HL-60 (cell line): ENCODE results near the gene HOXA13.

Experiments used
- CTCF ChIP-seq: IDR thresholded peaks from one replicate; pipeline ENCODE4 v1.5.1; 2011; ENCODE audit warnings: low read length, control low read depth, inconsistent platforms; ENCODE audit not compliant: insufficient read depth
- GABPA ChIP-seq: IDR thresholded peaks from 2 replicates; pipeline ENCODE4 v1.6.1; 2012; ENCODE audit warnings: low read depth
- POLR2AphosphoS5 ChIP-seq: IDR thresholded peaks from 2 replicates; pipeline ENCODE4 v1.6.1; 2012; ENCODE audit warnings: low read depth
- TF ChIP-seq, protein P1 (sequence below): IDR thresholded peaks from 2 replicates; pipeline ENCODE4 v1.6.1; 2012; ENCODE audit warnings: low read depth; ENCODE audit not compliant: insufficient replicate concordance

DNA sequence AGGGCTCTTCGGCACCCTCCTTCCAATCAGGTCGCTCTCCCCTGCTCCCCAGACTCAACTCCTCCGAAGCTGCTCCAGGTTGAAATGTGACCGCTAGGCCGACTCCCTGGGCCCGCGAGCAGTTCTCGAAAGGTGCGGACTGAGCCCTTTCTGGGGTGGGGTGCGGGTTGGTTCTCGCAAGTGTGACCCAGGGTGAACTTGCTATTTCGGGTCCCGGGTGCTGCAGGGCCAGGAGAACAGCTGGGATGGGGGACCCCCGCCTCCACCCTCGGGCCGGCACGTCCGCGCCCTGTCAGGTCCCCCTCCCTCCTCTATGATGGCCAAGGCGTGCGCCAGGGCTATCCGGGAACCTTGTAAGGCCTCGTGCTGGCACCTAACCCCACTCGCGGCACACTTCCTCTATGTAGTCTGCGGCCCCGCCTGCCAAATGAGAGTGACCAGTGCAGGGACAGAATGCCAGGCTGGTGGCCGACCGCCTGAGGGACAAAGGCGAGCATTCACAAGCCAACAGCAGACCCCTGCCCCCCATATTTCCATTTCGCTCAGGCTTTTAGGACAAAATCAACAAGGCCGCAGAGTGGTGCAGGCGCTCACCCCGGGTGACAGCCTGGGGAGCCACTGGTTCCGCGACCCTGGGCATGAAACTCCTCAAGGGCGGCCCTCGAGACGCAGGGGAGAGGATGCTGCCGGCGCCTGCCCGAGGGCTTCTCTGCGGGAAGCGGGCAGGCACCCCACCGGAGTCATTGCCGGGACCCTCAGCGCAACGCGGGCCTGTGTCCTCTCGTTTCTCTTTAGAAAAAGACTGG lies 13.7 kb upstream of the HOXA13 start:
- no peak for TF ChIP-seq CTCF
- no peak for TF ChIP-seq GABPA
- TF ChIP-seq, protein P1, sequence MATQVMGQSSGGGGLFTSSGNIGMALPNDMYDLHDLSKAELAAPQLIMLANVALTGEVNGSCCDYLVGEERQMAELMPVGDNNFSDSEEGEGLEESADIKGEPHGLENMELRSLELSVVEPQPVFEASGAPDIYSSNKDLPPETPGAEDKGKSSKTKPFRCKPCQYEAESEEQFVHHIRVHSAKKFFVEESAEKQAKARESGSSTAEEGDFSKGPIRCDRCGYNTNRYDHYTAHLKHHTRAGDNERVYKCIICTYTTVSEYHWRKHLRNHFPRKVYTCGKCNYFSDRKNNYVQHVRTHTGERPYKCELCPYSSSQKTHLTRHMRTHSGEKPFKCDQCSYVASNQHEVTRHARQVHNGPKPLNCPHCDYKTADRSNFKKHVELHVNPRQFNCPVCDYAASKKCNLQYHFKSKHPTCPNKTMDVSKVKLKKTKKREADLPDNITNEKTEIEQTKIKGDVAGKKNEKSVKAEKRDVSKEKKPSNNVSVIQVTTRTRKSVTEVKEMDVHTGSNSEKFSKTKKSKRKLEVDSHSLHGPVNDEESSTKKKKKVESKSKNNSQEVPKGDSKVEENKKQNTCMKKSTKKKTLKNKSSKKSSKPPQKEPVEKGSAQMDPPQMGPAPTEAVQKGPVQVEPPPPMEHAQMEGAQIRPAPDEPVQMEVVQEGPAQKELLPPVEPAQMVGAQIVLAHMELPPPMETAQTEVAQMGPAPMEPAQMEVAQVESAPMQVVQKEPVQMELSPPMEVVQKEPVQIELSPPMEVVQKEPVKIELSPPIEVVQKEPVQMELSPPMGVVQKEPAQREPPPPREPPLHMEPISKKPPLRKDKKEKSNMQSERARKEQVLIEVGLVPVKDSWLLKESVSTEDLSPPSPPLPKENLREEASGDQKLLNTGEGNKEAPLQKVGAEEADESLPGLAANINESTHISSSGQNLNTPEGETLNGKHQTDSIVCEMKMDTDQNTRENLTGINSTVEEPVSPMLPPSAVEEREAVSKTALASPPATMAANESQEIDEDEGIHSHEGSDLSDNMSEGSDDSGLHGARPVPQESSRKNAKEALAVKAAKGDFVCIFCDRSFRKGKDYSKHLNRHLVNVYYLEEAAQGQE: no peak
- no peak for TF ChIP-seq POLR2AphosphoS5
